DMS53 (cell line): ENCODE results near the gene VMP1.
"Not testable (repeated sequence)": the region's sequence is repeated elsewhere in the genome, so short reads cannot be mapped to it uniquely, and the experiment has no call there.

Source experiments
- DNase-seq: peaks from one replicate; lab custom pipeline; 2025; lab: John Stamatoyannopoulos, UW

VMP1 gene

GRCh38 chr17:59780548-59780947 lies 73.1 kb downstream of the VMP1 start:
- not testable (repeated sequence) for DNase-seq

DNA sequence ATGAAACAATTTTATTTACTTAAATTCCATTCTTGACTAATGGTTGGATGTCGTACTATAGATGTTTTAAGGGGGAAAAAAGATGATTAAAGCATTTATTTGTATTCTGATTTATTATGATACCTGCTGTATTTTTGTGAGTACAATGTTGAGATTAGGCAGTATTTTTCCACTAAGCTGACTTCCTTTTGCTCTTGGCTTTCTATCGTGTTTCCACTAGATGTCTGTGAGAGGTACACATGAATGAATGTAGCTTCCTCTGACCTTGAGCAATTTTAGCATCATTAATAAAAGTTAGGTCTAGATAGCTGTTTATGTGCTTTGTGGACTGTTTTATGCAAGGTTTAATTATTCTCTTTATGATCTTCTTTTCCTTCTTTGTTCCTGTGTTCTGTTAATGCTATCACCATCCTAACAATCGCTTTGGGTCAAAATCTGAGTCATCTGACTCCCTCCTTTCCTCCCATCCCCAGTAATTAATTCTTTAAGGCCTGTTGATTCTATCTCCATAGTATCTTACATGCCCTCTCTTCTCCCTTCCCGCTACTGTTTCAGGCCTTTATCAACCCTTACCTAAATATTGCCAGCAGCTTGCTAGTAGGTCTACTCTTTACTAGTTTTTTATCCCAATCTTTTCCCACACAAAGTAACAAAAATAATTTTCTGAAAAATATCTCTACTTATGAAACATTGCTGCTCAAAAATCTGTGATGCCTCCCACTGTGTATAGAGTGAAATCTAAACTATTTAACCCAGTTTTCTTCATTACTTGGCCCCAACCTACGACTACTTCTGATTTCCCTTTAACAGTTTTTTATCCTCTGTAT lies 76.0 kb downstream of the VMP1 start:
- peak; percentile 33 for DNase-seq

DNA sequence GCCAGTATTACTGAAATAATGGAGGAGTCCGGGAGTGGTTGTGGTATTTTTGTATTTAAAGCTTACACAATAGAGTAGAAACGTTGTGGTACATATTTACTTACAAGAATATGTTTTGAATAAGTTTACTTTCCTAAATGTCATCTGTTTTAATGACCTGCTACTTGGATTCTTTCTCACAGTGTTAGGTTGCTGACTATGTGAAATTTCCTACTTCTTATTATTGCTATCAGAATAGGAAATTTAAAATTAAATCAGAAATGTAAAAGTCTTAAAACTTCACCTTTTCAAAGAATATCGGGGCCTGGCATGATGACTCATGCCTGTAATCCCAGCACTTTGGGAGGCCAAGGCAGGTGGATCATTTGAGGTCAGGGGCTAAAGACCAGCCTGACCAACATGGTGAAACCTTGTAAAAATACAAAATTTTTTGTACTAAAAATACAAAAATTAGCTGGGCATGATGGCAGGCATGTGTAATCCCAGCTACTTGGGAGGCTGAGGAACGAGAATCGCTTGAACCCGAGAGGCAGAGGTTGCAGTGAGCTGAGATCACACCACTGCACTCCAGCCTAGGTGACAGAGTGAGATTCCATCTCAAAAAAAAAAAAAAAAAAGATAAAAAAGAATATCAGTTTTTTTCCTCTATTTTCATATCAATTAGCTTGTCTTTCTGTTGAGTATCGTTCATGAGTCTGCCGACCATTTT lies 77.8 kb downstream of the VMP1 start:
- DNase-seq: peak; percentile 53

- DNase-seq: no peak
These were observed 78.7 kb downstream of the VMP1 start for GRCh38 chr17:59786213-59786535.

GRCh38 chr17:59786536-59787319 lies 79.3 kb downstream of the VMP1 start:
- peak; percentile 95 for DNase-seq

- not testable (repeated sequence) for DNase-seq
These were observed 82.4 kb downstream of the VMP1 start for GRCh38 chr17:59789849-59790248.

GRCh38 chr17:59790418-59790817 lies 83.0 kb downstream of the VMP1 start:
- DNase-seq: not testable (repeated sequence)

- DNase-seq: no peak
These were observed 83.5 kb downstream of the VMP1 start for GRCh38 chr17:59790910-59791309.

DNA sequence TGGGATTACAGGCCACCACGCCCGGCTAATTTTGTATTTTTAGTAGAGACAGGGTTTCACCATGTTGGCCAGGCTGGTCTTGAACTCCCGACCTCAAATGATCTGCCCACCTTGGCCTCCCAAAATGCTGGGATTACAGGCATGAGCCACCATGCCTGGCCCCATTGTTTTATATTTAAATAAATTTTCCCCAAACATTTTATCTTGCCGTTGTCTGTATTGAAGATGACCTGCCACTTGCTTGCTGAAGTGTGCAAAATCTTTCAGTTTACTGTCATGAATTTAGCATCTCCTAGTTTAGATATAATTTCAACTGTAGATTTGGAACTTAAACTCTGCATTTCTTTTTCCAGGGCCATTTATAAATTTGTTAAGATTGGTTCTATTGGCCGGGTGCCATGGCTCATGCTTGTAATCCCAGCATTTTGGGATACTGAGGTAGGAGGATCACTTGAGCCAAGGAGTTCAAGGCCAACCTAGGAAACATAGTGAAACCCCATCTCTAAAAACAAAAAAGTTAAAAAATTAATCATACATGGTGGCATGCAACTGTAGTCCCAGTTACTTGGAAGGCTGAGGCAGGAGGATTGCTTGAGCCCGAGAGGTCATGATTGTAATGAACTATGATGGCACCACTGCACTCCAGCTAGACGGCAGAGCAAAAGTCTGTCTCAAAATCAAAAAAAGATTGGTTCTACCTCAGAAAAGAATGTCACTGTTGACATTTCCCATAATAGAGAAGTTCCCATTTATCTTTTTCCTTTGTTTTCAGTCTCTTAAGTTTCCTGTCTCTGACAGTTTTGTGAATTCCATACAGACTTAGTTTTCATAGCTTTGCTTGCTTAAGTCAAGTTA lies 84.4 kb downstream of the VMP1 start:
- no peak for DNase-seq

DNA sequence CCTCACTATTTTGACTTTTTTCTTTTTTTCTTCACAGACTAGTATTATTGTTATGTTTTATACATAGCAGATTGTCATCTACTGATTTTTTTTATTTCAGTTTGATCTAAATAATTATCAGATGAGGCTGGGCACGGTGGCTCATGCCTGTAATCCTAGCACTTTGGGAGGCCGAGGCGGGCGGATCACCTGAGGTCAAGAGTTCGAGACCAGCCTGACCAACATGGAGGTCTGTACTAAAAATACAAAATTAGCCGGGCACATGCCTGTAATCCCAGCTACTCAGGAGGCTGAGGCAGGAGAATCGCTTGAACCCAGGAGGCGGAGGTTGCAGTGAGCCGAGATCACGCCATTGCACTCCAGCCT lies 85.0 kb downstream of the VMP1 start:
- DNase-seq: not testable (repeated sequence)

- no peak for DNase-seq
These were observed 85.8 kb downstream of the VMP1 start for GRCh38 chr17:59793205-59793604.

DNA sequence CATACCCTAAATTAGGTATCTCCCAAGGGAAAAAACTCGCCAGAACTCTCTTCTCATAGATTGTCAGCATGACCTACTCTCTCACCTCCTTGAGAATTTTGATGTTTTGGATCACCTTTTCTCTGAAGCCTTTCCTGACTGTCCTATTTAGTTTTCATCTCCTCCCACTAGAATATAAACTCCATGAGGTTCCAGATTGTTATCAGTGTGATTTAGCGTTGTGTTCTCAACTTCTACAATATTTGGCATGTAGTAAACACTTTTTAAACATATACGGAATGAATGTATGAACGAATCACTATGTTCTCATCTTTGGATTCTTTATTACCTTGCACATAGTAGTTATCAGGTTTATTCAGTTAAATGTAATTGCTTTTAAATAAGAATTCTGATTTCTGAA lies 88.7 kb downstream of the VMP1 start:
- DNase-seq: no peak

- no peak for DNase-seq
These were observed 89.3 kb downstream of the VMP1 start for GRCh38 chr17:59796785-59797205.

DNA sequence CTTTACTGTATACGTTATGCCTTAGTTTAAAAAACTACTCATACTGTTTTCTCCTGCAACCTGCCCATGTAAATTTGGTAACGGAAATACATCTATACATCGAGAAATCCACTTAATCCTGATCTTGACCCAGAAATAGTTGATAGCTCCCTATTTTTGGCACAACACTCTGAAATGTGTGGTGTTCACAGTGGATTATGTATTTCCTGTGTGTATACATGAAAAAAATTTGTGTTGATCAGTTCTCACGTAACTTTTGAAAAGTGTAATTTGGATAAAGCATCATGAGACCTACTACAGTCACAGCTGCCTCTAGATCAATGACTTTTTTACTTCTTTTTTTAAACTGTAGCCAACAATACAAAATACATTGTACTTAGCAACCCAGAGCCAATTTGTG lies 90.7 kb downstream of the VMP1 start:
- no peak for DNase-seq

DNA sequence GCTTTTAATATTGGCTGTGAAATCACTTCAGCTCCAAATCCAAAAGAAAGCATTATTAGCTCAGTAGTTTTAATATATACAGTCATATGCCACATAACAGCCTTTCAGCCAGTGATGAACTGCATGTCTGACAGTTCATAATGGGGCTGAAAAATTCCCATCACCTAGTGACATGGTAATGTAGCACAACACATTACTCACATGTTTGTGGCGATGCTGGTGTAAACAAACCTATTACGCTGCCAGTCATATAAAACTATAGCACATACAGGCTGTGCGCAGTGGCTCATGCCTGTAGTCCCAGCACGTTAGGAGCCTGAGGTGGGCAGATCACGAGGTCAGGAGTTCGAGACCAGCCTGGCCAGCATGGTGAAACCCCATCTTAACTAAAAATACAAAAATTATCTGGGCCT lies 93.1 kb downstream of the VMP1 start:
- DNase-seq: peak; percentile 29

DNA sequence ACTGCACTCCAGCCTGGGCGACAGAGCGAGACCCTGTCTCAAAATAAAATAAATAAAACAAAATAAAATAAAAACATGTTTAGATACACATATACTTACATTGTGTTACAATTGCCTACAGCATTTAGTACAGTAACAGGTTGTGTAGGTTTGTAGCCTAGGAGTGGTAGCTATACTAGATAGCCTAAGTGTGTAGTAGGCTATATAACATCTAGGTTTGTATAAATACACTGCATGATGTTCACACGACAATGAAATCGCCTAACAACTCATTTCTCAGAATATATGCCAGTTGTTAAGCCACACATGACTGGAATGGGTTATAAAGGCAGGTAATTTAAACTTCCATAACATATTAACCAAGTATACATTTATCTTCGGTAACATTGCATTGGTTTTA lies 94.7 kb downstream of the VMP1 start:
- no peak for DNase-seq

GRCh38 chr17:59804901-59805465 lies 97.5 kb downstream of the VMP1 start:
- DNase-seq: peak; percentile 60

DNA sequence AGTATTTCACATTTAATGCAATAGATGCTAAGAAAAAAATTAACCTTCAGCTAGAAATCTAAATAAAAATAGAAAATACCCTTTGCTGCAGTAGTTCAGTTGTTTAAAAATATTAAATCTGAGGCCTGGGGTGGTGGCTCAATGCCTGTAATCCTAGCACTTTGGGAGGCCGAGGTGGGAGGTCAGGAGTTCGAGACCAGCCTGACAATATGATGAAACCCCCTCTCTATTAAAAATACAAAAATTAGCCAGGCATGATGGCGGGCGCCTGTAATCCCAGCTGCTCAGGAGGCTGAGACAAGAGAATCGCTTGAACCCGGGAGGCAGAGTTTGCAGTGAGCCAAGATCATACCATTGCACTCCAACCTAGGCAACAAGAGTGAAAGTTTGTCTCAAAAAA lies 98.9 kb downstream of the VMP1 start:
- not testable (repeated sequence) for DNase-seq

DNA sequence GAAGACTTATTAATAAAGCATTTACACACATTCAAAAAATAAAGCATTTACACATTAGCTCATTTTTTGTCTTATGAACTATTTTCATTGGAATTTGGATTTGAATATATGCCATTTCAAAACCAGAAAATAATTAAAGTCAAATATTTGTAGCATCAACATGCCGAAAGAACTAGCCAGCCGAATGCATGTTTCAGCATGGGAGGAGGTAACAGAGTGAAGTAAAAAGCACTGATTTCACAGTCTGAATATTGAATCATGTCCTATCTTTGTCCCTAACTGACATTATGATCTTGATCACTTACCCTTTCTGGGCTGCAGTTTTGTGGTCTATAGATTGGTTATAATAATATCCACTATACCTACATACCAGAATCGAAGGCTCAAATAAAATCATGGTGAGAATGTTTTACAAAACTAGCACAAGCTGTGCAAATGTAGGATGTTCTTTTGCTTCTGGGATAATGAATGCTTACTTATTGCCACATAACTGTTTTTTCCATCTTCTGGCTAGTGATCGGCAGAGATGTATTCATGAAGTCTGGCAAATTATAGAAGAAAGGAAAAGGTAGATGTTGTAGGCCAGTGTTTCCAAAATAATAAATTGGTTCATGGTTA lies 100.5 kb downstream of the VMP1 start:
- DNase-seq: no peak

DNA sequence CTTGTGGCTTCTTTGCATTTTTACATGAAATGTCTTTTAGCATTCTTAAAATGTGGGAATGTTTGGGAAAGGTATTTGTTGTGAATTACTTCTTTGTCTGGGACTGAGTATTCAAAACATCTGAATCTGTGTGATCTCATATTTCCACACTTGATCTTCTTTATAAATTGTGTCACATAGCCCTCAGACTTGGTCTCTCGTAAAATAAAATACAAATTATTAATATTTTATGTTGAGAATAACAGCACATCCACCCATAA lies 103.4 kb downstream of the VMP1 start:
- DNase-seq: no peak

GRCh38 chr17:59811209-59811608 lies 103.8 kb downstream of the VMP1 start:
- no peak for DNase-seq
